PFSK-1 (cell line): ENCODE data around the gene SELENOK.

Experiments
- POLR2AphosphoS5 ChIP-seq: IDR thresholded peaks from 2 replicates; pipeline ENCODE4 v1.6.1; 2012; ENCODE audit warnings: low read depth, mild to moderate bottlenecking, control low read depth, low read length, moderate library complexity
- SIN3A ChIP-seq: IDR thresholded peaks from 2 replicates; pipeline ENCODE4 v1.6.1; 2012; ENCODE audit warnings: mild to moderate bottlenecking, low read length, moderate library complexity, borderline replicate concordance; ENCODE audit not compliant: insufficient read depth

DNA sequence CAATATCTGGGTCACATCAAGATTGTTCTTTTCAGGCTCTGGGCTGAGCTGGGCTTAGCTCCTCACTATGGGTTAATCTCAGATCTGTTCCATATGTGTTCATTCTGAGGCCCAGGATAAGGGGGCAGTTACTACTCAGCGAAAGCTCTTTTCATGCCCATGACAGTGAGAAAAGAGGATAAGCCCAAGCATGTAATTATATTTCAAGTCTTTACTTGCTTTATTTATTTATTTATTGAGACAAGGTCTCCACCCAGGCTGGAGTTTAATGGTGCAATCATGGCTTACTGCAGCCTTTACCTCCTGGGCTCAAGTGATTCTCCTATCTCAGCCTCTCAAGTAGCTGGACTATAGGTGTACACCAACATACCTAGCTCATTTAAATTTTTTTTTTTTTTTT lies 44.7 kb upstream of the SELENOK start:
- no peak for TF ChIP-seq SIN3A
- TF ChIP-seq POLR2AphosphoS5, result no peak
